Measurements from ENCODE around the gene IL17RE. TPM values are rescaled to one million over a fixed set of nuclear protein-coding genes. Genes with fewer than 3 reads are reported as not detected.

Gene IL17RE
- total and polyA plus RNA-seq, 9 of the 15 experiments (the other 6 are each of a cell fraction or from before 2014, with no cell fraction given): 0.32 to 1.9 (median 0.51) TPM; not detected in 4

- TF ChIP-seq RAD21 (CRISPR knock-in tag; conservative IDR thresholded peaks at IDR 0.05 in 1 of 2, IDR thresholded peaks at IDR 0.05 in 1 of 2): peak in 1 of 2 experiments; percentile 18; a peak in 2 of 4 replicates
- no peak for TF ChIP-seq TRIM24 (IDR thresholded peaks at IDR 0.05)
- TF ChIP-seq RBFOX2 (IDR thresholded peaks at IDR 0.05; ENCODE audit: low read depth, low read length): peak; percentile 68
- TF ChIP-seq, protein P1, sequence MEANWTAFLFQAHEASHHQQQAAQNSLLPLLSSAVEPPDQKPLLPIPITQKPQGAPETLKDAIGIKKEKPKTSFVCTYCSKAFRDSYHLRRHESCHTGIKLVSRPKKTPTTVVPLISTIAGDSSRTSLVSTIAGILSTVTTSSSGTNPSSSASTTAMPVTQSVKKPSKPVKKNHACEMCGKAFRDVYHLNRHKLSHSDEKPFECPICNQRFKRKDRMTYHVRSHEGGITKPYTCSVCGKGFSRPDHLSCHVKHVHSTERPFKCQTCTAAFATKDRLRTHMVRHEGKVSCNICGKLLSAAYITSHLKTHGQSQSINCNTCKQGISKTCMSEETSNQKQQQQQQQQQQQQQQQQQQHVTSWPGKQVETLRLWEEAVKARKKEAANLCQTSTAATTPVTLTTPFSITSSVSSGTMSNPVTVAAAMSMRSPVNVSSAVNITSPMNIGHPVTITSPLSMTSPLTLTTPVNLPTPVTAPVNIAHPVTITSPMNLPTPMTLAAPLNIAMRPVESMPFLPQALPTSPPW (CRISPR knock-in tag; IDR thresholded peaks at IDR 0.05): peak; percentile 57; the same call in 1 of the 2 replicates
- no peak for TF ChIP-seq ERF (CRISPR knock-in tag; IDR thresholded peaks at IDR 0.05)
- TF ChIP-seq RUNX1 (IDR thresholded peaks at IDR 0.05; ENCODE audit: low read depth): 0 out of 2 replicates have a peak, but pooled peaks have one; percentile 29
- TF ChIP-seq CBX3 (IDR thresholded peaks at IDR 0.05; ENCODE audit: borderline replicate concordance in 1 of 2, low read length in 2 of 2): peak in 1 of 2 experiments; percentile 15; a peak in 1 of 3 replicates
- peak; percentile 79 for TF ChIP-seq ZEB2 (IDR thresholded peaks at IDR 0.05)
- peak; percentile 56 for TF ChIP-seq RBBP5 (IDR thresholded peaks at IDR 0.05; ENCODE audit: borderline replicate concordance, insufficient read depth, low read length, poor library complexity, severe bottlenecking)
- TF ChIP-seq, protein P2, sequence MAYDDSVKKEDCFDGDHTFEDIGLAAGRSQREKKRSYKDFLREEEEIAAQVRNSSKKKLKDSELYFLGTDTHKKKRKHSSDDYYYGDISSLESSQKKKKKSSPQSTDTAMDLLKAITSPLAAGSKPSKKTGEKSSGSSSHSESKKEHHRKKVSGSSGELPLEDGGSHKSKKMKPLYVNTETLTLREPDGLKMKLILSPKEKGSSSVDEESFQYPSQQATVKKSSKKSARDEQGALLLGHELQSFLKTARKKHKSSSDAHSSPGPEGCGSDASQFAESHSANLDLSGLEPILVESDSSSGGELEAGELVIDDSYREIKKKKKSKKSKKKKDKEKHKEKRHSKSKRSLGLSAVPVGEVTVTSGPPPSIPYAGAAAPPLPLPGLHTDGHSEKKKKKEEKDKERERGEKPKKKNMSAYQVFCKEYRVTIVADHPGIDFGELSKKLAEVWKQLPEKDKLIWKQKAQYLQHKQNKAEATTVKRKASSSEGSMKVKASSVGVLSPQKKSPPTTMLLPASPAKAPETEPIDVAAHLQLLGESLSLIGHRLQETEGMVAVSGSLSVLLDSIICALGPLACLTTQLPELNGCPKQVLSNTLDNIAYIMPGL (CRISPR knock-in tag; IDR thresholded peaks at IDR 0.05): no peak
- TF ChIP-seq HMGN3 (IDR thresholded peaks at IDR 0.05; ENCODE audit: borderline replicate concordance, extremely low read depth, insufficient read length, low read depth, low read length): peak; percentile 51
- no peak for TF ChIP-seq DIDO1 (tag; IDR thresholded peaks at IDR 0.05; ENCODE audit: low read depth)
- TF ChIP-seq PTTG1 (tag; IDR thresholded peaks at IDR 0.05; ENCODE audit: low read depth): no peak
- peak; percentile 29; the same call in 1 of the 2 replicates for TF ChIP-seq PML (IDR thresholded peaks at IDR 0.05; ENCODE audit: low read length)
- no peak for TF ChIP-seq PPARD (CRISPR knock-in tag; IDR thresholded peaks at IDR 0.05)
- TF ChIP-seq LCOR (CRISPR knock-in tag; IDR thresholded peaks at IDR 0.05): 0 out of 2 replicates have a peak, but pooled peaks have one; percentile 43
Measured at GRCh38 chr3:9916734-9917680, 14.4 kb downstream of the IL17RE start, which contains the start of gene IL17RC (continued).

Data from K562 (cell line).